HG03575 (cell line): ENCODE results near the gene NAXD.
"Not testable (repeated sequence)": the region's sequence is repeated elsewhere in the genome, so short reads cannot be mapped to it uniquely, and the experiment has no call there.

Experiments used
- ATAC-seq: cut with Tn5 transposase; IDR thresholded peaks from one replicate; pipeline ENCODE4 v1.9.1; 2021; ENCODE audit not compliant: unreplicated experiment, insufficient number of reproducible peaks, low FRiP score; ENCODE audit errors: extremely low read depth

Gene NAXD

GRCh38 chr13:110590577-110590976 is 24.8 kb upstream of the NAXD start:
- no peak for ATAC-seq

GRCh38 chr13:110592665-110593064 is 22.7 kb upstream of the NAXD start:
- no peak for ATAC-seq

- peak; percentile 76 for ATAC-seq
Observed at GRCh38 chr13:110593430-110594130, 21.8 kb upstream of the NAXD start.

GRCh38 chr13:110597041-110597689 is 18.2 kb upstream of the NAXD start:
- ATAC-seq, result no peak

GRCh38 chr13:110600261-110600819 is 15.0 kb upstream of the NAXD start:
- no peak for ATAC-seq

- ATAC-seq, result no peak
Observed at GRCh38 chr13:110600980-110601379, 14.4 kb upstream of the NAXD start.

- ATAC-seq, result no peak
Observed at GRCh38 chr13:110605132-110605531, 10.2 kb upstream of the NAXD start.

- ATAC-seq, result not testable (repeated sequence)
Observed at GRCh38 chr13:110606281-110606680, 9.1 kb upstream of the NAXD start.

GRCh38 chr13:110607675-110608224 is 7.6 kb upstream of the NAXD start:
- no peak for ATAC-seq

GRCh38 chr13:110610955-110611595 is 4.3 kb upstream of the NAXD start:
- peak; percentile 50 for ATAC-seq

GRCh38 chr13:110615005-110615321 is 382 bp upstream of the NAXD start:
- no peak for ATAC-seq

- ATAC-seq, result no peak
Observed at GRCh38 chr13:110616103-110617101, 1.1 kb downstream of the NAXD start.

GRCh38 chr13:110617321-110618072 is 2.2 kb downstream of the NAXD start:
- ATAC-seq, result no peak

- no peak for ATAC-seq
Observed at GRCh38 chr13:110618167-110618566, 2.8 kb downstream of the NAXD start.

GRCh38 chr13:110618780-110619179 is 3.4 kb downstream of the NAXD start:
- ATAC-seq, result no peak

GRCh38 chr13:110620596-110620995 is 5.3 kb downstream of the NAXD start:
- ATAC-seq, result no peak

GRCh38 chr13:110624766-110625756 is 9.7 kb downstream of the NAXD start:
- ATAC-seq, result no peak
